SJCRH30 (cell line): ENCODE data around the gene TYW1. TPM values are rescaled to one million over a fixed set of nuclear protein-coding genes. Genes with fewer than 3 reads are reported as not detected.
"Not testable (repeated sequence)": the region's sequence is repeated elsewhere in the genome, so short reads cannot be mapped to it uniquely, and the experiment has no call there.

ENCODE experiments used
- DNase-seq, 2 experiments: peaks; one replicate each; pipeline ENCODE4 v3.0.0-alpha.2; 2015 to 2020
- H3K27ac ChIP-seq: fragments of 250-450 bp; sonication (Bioruptor Pico); 2 replicates; pipeline ENCODE4 v1.5.1; 2020; ENCODE audit warnings: mild to moderate bottlenecking, moderate library complexity
- H3K27me3 ChIP-seq: fragments of 250-450 bp; sonication (Bioruptor Pico); 2 replicates; pipeline ENCODE4 v1.5.1; 2020; ENCODE audit warnings: mild to moderate bottlenecking, moderate library complexity
- H3K36me3 ChIP-seq: fragments of 250-450 bp; sonication (Bioruptor Pico); 2 replicates; pipeline ENCODE4 v1.5.1; 2020; ENCODE audit warnings: mild to moderate bottlenecking, moderate library complexity
- H3K4me1 ChIP-seq: fragments of 250-450 bp; sonication (Bioruptor Pico); 2 replicates; pipeline ENCODE4 v1.5.1; 2020; ENCODE audit warnings: mild to moderate bottlenecking, moderate library complexity
- H3K4me3 ChIP-seq: fragments of 250-450 bp; sonication (Bioruptor Pico); 2 replicates; pipeline ENCODE4 v1.5.1; 2020; ENCODE audit warnings: mild to moderate bottlenecking, moderate library complexity
- H3K9me3 ChIP-seq: fragments of 250-450 bp; sonication (Bioruptor Pico); replicated peaks from 2 replicates; pipeline ENCODE4 v1.5.1; 2020; ENCODE audit warnings: mild to moderate bottlenecking, moderate library complexity
- total RNA-seq: library from RNA; depleted of rRNA; stranded (reverse); fragments of >200 nt; shearing (Covaris generic); gene quantifications from 2 replicates; pipeline ENCODE4 v1.2.3, GENCODE V29; 2014

Gene TYW1
- total RNA-seq, 1 experiment from 2014 or later = 25.3 TPM

DNA sequence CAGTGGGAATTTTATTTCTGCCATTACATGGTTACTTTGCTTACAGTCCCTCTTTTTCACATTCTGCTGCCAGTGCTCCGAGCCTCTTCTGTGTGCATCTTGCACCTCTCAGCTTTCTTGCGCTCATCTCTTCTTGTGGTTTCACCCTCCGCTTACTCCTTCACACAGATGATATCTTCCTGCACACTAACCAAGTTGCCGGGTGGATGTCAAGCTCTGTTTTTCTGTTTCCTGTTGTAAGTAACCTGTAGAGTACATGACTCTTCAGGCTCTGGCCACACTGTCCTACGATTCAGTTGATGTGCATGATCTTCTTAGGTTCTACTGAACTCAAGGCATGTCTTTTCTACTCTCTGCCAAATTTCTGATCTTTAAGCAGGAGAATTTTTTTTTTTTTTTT lies 166.7 kb downstream of the TYW1 start:
- H3K27me3 ChIP-seq, H3K27ac ChIP-seq, H3K36me3 ChIP-seq, H3K4me3 ChIP-seq, H3K4me1 ChIP-seq, H3K9me3 ChIP-seq, DNase-seq: not testable (repeated sequence)

DNA sequence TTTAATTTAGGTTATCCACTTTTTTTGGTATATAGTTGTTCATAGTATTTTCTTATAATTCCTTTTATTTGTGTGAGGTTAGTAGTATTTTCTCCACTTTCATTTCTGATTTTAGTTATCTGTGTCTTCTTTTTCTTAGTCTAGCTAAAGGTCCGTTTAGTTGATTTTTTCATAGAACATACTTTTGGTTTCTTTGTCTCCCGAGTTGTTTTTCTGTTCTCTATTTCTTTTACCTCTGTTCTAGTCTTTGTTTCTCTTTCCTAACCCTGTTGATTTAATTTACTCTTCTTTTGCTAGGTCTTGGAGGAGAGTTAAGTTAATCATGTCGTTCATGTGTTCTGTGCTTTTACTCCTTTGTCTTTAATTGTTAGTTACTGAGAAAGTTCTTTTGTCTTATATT lies 174.5 kb downstream of the TYW1 start:
- not testable (repeated sequence) for DNase-seq, H3K36me3 ChIP-seq, H3K4me3 ChIP-seq, H3K9me3 ChIP-seq, H3K27ac ChIP-seq, H3K4me1 ChIP-seq, H3K27me3 ChIP-seq

DNA sequence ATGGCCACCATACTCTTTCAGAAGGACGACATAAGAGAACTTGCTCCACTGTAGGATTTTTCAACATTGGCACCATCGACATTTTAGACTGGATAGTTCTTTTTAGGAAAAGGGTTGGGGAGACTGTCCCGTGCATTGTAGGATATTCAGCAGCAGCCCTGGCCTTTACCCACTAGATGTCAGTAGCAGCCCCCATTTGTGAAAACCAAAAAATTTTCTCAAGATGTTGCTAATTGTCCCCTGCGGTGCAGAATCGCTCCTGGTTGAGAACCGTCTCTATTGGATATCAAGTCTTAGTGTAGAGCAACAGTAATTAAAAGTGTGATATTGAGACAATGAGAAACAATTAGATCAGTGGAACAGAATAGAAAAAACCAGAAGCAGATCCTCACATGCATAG lies 180.1 kb downstream of the TYW1 start:
- H3K36me3 ChIP-seq, H3K27ac ChIP-seq: not testable (repeated sequence)

DNA sequence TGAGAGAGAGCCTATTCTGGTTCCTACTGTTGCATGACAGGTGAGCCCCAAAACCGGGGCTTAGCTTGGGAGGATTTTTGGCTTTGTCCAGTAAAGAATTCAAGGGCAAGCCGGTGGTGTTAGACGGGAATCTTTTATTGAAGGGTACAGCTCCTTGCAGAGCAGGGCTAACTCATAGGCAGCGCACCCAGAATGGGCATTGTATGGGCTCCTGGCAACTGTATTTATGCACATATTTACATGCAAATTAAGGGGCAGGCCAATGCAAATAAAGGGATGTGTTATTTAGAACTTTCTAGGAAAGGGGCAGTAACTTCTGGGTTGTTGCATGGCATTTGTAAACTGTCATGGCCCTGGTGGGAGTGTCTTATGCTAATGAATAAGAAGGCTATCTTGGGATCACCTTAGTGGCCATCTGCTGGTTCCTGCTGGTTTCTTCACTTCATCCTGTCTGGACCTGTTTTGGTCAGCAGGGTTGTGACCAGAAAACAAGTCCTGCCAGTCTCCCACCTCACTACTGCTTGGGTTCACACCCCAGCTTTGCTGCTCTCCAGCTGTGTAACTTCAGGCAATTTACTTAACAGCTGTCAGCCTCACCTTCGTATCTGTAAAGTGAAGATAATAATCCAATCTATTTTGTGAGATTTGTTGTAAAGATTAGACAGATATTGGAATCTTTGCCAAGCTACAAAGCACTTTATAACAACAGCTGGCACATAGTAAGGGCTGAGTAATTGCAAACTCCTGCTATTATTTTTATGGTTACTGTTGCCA lies 182.5 kb downstream of the TYW1 start:
- H3K36me3 ChIP-seq, H3K9me3 ChIP-seq, H3K4me3 ChIP-seq, DNase-seq, H3K27ac ChIP-seq, H3K4me1 ChIP-seq, H3K27me3 ChIP-seq: not testable (repeated sequence)

More for the DNA sequence above, 180.1 kb downstream of the TYW1 start:
- not testable (repeated sequence) for H3K4me1 ChIP-seq, H3K4me3 ChIP-seq, H3K27me3 ChIP-seq, DNase-seq, H3K9me3 ChIP-seq

DNA sequence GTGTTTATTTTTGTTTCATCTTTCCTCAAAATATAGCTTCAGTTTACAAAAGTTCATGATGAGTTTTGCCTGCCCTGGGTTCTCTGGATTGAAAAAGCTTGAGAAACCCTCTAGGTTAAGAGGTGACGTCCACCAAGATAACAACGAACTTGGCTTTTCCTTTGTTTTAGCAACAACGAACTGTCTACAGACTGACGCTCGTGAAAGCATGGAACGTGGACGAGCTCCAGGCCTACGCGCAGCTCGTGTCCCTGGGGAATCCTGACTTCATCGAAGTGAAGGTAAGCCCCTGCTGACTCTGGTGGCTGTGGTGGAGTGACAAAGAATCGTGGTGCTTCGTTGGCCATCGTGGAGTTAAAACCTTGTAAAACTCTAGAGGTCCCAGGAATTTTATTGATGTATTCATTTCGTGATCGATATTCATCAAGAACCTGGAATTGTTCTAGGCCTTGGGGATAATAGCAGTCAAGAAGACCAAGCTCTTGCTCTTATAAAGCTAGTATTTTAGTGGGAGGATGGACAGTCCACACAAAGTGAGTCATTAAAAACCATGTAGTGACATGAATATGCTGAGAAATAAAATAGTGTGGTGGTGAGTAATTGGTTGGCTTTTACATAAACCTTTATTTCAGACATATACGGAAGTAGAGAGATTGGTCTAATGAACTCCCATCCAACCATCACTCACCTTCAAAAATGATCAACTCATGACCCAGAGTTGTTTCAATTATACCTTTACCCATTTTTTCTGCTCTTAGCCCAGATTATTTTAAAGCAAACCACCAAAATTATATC lies 186.5 kb downstream of the TYW1 start:
- H3K27me3 ChIP-seq, H3K4me1 ChIP-seq, H3K9me3 ChIP-seq, H3K27ac ChIP-seq, H3K4me3 ChIP-seq, DNase-seq, H3K36me3 ChIP-seq: not testable (repeated sequence)

DNA sequence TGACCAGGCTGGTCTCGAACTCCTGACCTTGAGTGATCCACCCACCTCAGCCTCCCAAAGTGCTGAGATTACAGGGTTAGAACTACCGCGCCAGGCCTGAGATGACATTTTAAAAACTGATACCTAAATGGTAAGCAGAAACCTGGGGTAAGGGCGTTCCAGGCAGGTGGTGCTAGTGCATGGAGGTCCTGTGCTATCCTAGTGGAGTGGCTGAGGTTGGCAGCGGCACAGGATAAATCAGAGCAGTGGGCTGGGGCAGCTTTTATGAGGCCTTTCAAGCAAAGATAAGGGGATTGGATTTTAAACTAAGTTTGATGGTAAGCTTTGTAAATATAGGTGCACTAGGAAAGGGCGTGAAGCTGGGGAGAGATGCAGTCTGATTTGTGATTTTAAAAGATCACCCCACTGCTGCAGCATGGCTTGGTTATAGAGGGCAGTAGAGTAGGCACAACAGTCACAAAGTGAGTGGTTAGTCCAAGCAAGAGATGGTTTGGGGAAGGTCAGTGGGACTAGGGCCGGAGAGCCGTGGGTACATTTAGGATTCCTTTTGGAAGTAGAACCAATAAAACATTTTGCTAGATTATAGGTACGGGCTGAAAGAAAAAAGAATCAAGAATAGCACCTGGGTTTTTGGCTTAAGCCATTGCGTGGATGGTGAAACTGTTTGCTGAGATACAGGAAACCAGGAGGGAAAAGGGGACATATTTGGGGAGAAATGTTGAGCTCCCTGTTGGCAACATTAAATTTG lies 188.5 kb downstream of the TYW1 start:
- H3K4me3 ChIP-seq, H3K27ac ChIP-seq, DNase-seq, H3K36me3 ChIP-seq, H3K27me3 ChIP-seq, H3K4me1 ChIP-seq, H3K9me3 ChIP-seq: not testable (repeated sequence)

DNA sequence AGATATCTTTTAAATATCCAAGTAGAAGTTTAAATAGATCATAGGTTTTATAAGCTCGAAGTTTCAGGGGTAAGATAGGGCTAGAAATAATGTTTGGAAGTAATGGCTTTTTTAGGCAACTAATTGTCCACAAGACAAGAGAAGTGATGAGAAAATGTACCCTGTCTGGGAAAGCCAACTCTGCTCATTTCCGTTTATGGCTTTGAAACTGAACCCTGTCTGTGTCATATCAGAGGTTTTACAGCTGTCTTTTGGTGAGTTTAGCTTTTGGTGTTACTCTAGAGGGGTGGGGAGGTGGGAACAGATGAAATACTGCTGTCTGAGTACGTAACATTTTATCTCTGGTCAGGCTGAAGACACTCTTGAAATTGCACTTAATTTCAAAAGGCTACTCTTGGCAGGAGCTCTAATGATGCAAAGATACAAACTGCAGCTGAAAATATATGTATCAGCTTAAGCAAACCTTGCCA lies 189.1 kb downstream of the TYW1 start:
- H3K4me3 ChIP-seq, H3K27ac ChIP-seq, H3K9me3 ChIP-seq, H3K36me3 ChIP-seq, H3K4me1 ChIP-seq, H3K27me3 ChIP-seq, DNase-seq: not testable (repeated sequence)

DNA sequence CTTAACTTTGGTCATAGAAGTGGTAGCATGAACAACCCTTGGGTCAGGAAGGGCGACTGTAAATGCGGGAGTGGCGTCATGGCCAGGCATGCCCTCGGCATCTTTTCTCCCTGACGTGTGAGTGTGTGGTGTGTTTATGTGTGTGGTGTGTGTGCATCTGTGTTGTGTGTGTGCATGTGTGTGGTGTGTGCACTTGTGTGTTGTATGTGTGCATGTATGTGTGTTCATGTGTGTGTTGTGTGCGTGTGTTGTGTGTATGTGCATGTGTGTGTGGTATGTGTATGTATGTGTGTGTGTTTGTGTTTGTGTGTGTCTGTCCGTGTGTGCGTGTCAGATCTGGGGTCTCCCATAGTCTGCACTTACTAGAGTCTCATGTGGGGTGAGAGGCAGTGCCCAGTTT lies 192.5 kb downstream of the TYW1 start:
- not testable (repeated sequence) for H3K9me3 ChIP-seq, H3K36me3 ChIP-seq, DNase-seq, H3K27ac ChIP-seq, H3K27me3 ChIP-seq, H3K4me3 ChIP-seq
- H3K4me1 ChIP-seq = peaks cover 13% of the 10 kb centered on the region

DNA sequence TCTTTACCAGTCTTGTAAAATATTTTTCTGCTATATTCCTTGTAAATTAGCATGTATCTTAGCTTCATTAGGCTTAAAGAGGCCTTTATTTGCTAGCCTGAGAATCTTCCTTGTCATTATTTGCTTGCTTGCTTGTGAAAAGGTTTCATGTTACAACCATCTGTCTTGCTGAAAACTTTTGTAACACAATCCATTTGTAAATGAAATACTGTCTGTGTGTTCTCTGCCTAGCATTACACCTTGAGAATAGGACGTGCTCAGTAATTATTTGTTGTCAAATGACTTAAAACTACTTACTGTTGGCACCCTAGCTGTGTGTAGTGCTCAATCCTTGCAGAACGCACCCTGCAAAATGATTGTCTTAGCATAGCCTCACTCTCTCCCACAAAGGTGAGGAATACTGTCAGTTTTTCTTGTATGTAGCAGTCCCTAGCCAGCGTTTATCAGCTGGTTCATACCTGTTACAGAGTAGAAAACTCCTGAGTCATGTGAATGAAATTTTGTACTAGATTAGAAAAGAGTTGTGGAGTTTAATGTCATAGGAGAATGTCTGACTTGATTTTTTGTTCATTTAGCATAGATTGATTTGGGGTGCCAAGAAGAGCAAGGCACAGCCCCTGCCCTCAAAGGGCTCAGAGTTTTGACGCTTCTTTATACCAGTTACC lies 193.3 kb downstream of the TYW1 start:
- not testable (repeated sequence) for H3K9me3 ChIP-seq, DNase-seq, H3K4me3 ChIP-seq, H3K27ac ChIP-seq, H3K36me3 ChIP-seq, H3K27me3 ChIP-seq
- H3K4me1 ChIP-seq = peaks cover 13% of the 10 kb centered on the region

DNA sequence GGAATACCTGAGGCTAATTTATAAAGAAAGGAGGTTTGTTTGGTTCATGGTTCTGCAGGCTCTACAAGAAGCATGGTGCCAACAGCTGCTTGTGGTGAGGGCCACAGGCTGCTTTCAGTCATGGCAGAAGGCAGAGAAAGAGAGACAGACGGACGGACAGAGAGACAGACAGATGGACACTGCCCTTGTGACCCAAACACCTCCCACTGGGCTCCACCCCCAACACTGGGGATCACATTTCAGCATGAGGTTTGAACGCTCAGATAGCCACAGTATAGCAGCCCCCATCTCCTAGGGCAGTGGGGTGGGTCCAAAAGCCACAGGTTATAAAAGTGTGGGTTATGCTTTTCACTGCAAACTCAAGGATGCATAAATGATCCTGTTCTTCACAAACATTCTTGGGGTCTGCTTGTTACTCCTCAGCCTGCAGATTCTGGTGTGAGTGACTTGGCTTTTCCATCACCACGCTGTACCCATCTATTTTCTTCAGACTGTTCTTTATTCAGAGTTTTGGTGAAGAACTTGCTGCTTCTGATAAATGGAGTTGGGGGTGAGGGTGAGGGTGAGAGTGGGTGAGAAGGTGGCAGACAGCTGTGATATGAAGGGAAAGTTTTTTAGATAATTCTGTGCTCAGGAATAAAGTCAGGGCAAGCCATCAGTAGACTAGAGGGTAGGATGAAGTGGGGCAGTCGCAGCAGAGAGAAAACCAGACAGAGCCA lies 194.5 kb downstream of the TYW1 start:
- DNase-seq, H3K36me3 ChIP-seq, H3K27ac ChIP-seq, H3K27me3 ChIP-seq, H3K9me3 ChIP-seq, H3K4me3 ChIP-seq: not testable (repeated sequence)
- peaks cover 13% of the 10 kb centered on the region for H3K4me1 ChIP-seq

DNA sequence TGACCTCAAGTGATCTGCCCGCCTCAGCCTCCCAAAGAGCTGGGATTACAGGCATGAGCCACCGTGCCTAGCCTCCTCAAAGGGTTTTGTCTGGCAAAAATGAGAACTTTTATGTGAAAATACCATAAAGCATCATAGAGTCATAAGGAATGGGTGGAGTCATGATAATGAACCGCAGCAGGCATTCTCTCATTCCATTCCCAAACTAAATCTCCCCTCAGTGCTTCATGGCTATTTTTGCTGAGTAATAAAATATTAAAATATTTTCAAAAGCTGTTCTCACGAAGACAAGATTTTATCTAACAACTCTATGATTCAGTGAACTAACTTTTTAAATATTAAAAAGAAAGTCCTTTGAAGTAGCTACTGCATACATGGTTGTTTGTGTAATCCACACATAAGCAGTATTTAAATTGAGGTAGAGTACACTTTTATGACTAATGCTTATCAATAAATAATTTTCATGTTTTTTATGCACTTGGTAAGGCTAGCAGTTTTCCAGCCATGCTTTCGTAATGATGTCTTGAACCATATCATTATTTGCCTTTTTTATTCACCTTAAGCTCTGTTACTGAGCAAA lies 195.6 kb downstream of the TYW1 start:
- H3K4me3 ChIP-seq, H3K27me3 ChIP-seq, H3K36me3 ChIP-seq, DNase-seq, H3K9me3 ChIP-seq: not testable (repeated sequence)
- Histone ChIP-seq H3K4me1 (peaks cover 13% of the 10 kb centered on the region), H3K27ac (0 out of 2 replicates have a peak overlapping the region, but pooled peaks have one; percentile 24)

DNA sequence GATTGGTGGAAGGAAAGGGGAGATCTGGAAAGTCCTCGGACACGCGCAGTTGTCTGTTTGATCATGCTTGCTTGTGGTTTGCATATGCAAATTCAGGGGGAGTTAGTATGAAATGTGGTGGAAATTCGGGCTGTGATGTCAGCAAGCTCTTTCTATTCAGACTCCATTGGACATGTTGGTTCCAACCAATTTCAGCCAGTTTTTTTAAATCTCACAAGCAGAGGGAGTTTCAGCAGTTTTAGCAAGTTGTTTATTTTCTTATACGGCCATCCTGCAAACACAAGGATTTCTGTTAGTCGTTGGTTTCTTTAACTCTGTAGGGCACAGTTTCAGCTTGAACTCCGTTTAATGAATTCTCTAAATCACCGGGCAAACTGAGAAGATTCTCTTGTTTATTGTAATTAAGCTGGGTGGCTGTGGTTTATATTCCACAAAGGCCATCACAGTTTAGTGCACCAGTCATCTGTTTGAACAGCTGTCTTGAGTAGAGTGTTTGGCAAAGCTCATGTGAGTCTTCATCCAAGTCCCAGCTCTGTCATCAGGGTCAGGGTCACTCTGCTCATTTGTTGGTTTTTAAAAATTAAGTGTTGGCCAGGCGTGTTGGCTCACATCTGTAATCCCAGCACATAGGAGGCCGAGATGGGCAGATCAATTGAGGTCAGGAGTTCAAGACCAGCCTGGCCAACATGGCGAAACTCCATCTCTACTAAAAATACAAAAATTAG lies 196.4 kb downstream of the TYW1 start:
- not testable (repeated sequence) for H3K9me3 ChIP-seq, H3K36me3 ChIP-seq, H3K27me3 ChIP-seq
- DNase-seq = peak; percentile 86 to 94
- H3K4me1 ChIP-seq = peaks cover 13% of the 10 kb centered on the region
- H3K4me3 ChIP-seq = 0 out of 2 replicates have a peak overlapping the region, but pooled peaks have one; percentile 20
- peak overlapping the region; percentile 47 for H3K27ac ChIP-seq

DNA sequence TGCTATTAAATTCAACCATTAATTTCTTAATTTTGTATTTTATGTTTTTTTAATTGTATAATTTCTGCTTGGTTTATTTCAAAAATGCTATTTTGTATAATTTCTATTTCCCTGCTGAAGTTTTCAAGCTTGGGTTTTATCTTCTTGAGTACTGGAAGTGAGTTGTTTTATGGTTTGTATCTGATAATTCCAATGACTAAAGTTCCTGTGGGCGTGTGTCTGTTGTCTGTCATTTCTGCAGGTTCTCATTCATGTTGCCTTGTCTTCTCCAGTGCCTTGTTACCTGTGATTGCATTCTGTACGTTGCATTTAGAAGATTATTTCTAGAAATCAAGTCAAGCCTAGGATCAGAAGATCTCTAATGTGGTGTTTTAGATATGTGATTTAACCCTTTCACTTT lies 199.5 kb downstream of the TYW1 start:
- H3K9me3 ChIP-seq, DNase-seq, H3K27me3 ChIP-seq, H3K27ac ChIP-seq, H3K4me3 ChIP-seq, H3K4me1 ChIP-seq, H3K36me3 ChIP-seq: not testable (repeated sequence)
